Osteoblast (primary cell): Measurements from ENCODE around the gene OR52H1. TPM values are rescaled to one million over a fixed set of nuclear protein-coding genes. Genes with fewer than 3 reads are reported as not detected.

Experiments
- DNase-seq: peaks from one replicate; pipeline ENCODE4 v3.0.0; 2011; ENCODE audit warnings: low spot score, mixed read lengths; ENCODE audit not compliant: insufficient read length; ENCODE audit errors: missing footprints
- H2AFZ ChIP-seq: 2 replicates; pipeline ENCODE4 v1.6.0; 2011; ENCODE audit warnings: mild to moderate bottlenecking, low read length
- H3K27ac ChIP-seq: 2 replicates; pipeline ENCODE4 v1.5.1; 2011; ENCODE audit warnings: mild to moderate bottlenecking, low read depth, low read length, moderate library complexity
- H3K27me3 ChIP-seq: 2 replicates; pipeline ENCODE4 v1.6.0; 2012; ENCODE audit warnings: mild to moderate bottlenecking, control low read depth, inconsistent platforms, low read length, moderate library complexity; ENCODE audit not compliant: insufficient read depth
- H3K36me3 ChIP-seq: 2 replicates; pipeline ENCODE4 v1.5.1; 2011; ENCODE audit warnings: mild to moderate bottlenecking, low read length, control low read depth, moderate library complexity; ENCODE audit not compliant: insufficient read depth
- H3K4me1 ChIP-seq: 2 replicates; pipeline ENCODE4 v1.5.1; 2011; ENCODE audit warnings: mild to moderate bottlenecking, low read length, control low read depth, moderate library complexity; ENCODE audit not compliant: insufficient read depth
- H3K4me2 ChIP-seq: 2 replicates; pipeline ENCODE4 v1.6.0; 2011; ENCODE audit warnings: mild to moderate bottlenecking, low read length; ENCODE audit not compliant: insufficient read depth
- H3K4me3 ChIP-seq: fragments of 200-600 bp; sonication (generic); 3 replicates; pipeline ENCODE4 v1.5.1; 2012; ENCODE audit warnings: mild to moderate bottlenecking, low read length, inconsistent platforms; ENCODE audit not compliant: insufficient read depth
- H3K79me2 ChIP-seq: 2 replicates; pipeline ENCODE4 v1.6.0; 2012; ENCODE audit warnings: mild to moderate bottlenecking, low read length, control low read depth, inconsistent platforms; ENCODE audit not compliant: insufficient read depth
- H3K9me3 ChIP-seq: 2 replicates; pipeline ENCODE4 v1.5.1; 2011; ENCODE audit warnings: low read depth, low read length, control low read depth
- H4K20me1 ChIP-seq: 2 replicates; pipeline ENCODE4 v1.6.0; 2012; ENCODE audit warnings: mild to moderate bottlenecking, low read length, control low read depth; ENCODE audit not compliant: insufficient read depth
- CTCF ChIP-seq: IDR thresholded peaks from 2 replicates; pipeline ENCODE4 v1.5.1; 2011; ENCODE audit warnings: mild to moderate bottlenecking, low read depth, low read length, moderate library complexity; ENCODE audit errors: extremely low read depth
- total RNA-seq: library from RNA; depleted of rRNA; stranded (reverse); fragments of >200 nt; gene quantifications from 2 replicates; pipeline ENCODE4 v1.2.3, GENCODE V29; 2012

The OR52H1 gene
- total RNA-seq, 1 donor: 0.36 TPM

- Histone ChIP-seq H3K27me3 (no peaks in the 10 kb centered on the region), H3K79me2 (no peaks in the 10 kb centered on the region), H4K20me1 (no peaks in the 10 kb centered on the region), H2AFZ (no peak overlapping the region), H3K27ac (no peak overlapping the region), H3K4me2 (no peak overlapping the region), H3K4me1 (no peaks in the 10 kb centered on the region), H3K4me3 (no peak overlapping the region), H3K36me3 (no peaks in the 10 kb centered on the region), H3K9me3 (no peaks in the 10 kb centered on the region)
- TF ChIP-seq CTCF: no peak
- no peak for DNase-seq
These were observed 40.4 kb downstream of the OR52H1 start for GRCh38 chr11:5507933-5508305.

- H3K4me1 ChIP-seq: no peaks in the 10 kb centered on the region
- H3K79me2 ChIP-seq: no peaks in the 10 kb centered on the region
These were observed 41.0 kb downstream of the OR52H1 start for GRCh38 chr11:5507177-5507932.

DNA sequence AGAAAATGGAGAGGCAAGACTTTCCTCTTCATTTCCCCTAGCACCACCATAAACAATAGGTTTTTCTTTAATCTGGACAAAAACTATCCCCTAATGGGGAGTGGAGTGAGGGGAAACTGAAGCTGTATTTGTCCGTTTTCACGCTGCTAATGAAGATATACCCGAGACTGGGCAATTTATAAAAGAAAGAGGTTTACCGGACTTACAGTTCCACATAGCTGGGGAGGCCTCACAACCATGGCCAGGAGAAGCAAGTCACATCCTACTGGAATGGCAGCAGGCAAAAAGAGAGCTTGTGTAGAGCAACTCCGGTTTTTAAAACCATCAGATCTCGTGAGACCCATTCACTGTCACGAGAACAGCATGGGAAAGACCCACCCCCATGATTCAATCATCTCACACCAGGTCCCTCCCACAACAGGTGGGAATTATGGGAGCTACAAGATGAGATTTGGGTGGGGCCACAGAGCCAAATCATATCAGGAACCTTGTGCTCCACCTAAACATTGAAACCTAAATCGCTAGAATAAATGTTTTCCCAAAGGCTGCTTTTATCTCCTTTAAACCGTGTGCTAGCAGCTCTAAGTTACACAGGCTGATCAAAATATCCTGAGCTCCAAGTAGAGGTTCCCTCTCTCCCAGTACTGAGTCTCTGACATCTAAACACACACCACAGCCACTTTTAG lies 42.8 kb downstream of the OR52H1 start:
- no peak overlapping the region for H2AFZ ChIP-seq
- H3K4me2 ChIP-seq: no peak overlapping the region
- no peaks in the 10 kb centered on the region for H4K20me1 ChIP-seq
- H3K27ac ChIP-seq: no peak overlapping the region
- DNase-seq: no peak
- H3K79me2 ChIP-seq: no peaks in the 10 kb centered on the region
- H3K9me3 ChIP-seq: no peaks in the 10 kb centered on the region
- H3K4me3 ChIP-seq: no peak overlapping the region
- no peaks in the 10 kb centered on the region for H3K27me3 ChIP-seq
- H3K4me1 ChIP-seq: no peaks in the 10 kb centered on the region
- H3K36me3 ChIP-seq: no peaks in the 10 kb centered on the region
- TF ChIP-seq CTCF: no peak

More at GRCh38 chr11:5507177-5507932, 41.0 kb downstream of the OR52H1 start:
- H3K4me3 ChIP-seq: no peak overlapping the region
- H3K27me3 ChIP-seq: no peaks in the 10 kb centered on the region
- H3K4me2 ChIP-seq: no peak overlapping the region
- no peak overlapping the region for H2AFZ ChIP-seq
- no peaks in the 10 kb centered on the region for H3K36me3 ChIP-seq
- H4K20me1 ChIP-seq: no peaks in the 10 kb centered on the region
- no peak overlapping the region for H3K27ac ChIP-seq
- no peaks in the 10 kb centered on the region for H3K9me3 ChIP-seq
- DNase-seq: no peak
- TF ChIP-seq CTCF: no peak

DNA sequence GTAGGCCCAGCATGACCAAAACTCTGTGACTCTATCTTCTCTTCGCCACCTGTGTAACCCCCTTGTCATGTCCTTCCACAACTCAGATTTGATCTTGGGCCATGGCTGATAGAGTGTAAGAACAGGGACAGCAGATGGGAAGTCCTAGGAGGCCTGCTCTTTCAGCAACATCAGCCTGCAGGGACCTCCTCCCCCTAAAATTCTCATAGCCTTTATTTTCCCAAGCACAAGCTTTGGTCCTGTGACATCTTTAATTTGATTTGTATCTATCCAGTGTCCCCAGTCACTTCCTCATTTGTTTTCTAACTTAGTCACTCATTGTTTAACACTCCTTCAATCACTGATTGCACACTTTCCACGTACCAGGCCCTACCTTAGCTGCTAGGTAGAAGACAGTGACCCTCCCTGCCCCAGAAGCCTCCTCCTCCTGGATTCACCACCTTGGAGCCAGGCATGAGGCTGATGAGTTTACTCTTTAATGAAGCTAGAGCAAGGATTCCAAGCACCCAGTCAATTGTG lies 43.9 kb downstream of the OR52H1 start:
- H4K20me1 ChIP-seq: no peaks in the 10 kb centered on the region

More for the DNA sequence above, 43.9 kb downstream of the OR52H1 start:
- no peak overlapping the region for H3K4me2 ChIP-seq
- H3K27me3 ChIP-seq: no peaks in the 10 kb centered on the region
- no peaks in the 10 kb centered on the region for H3K4me1 ChIP-seq
- no peaks in the 10 kb centered on the region for H3K9me3 ChIP-seq
- no peaks in the 10 kb centered on the region for H3K36me3 ChIP-seq
- H3K4me3 ChIP-seq: no peak overlapping the region
- no peak for TF ChIP-seq CTCF
- no peaks in the 10 kb centered on the region for H3K79me2 ChIP-seq
- DNase-seq: no peak
- H3K27ac ChIP-seq: no peak overlapping the region
- no peak overlapping the region for H2AFZ ChIP-seq
